Measurements from ENCODE around the gene SH3RF3. TPM values are rescaled to one million over a fixed set of nuclear protein-coding genes. Genes with fewer than 3 reads are reported as not detected.

The SH3RF3 gene
- total RNA-seq, 1 experiment from 2014 or later, result not detected

GRCh38 chr2:109421101-109421500 is 292.1 kb downstream of the SH3RF3 start:
- ChIA-PET RAD21 (ENCODE audit: low non-redundant PET in 1 of 2, low total read pairs in 2 of 2, uncharacterized antibody in 2 of 2, unreplicated experiment in 2 of 2) (no interaction called here), POLR2A (no interaction called here)
- no peak for ATAC-seq

GRCh38 chr2:109421642-109422041 is 292.6 kb downstream of the SH3RF3 start:
- ATAC-seq (no peak), DNase-seq (ENCODE audit: low read depth, low spot score) (no peak)
- no TSS peak for BruUV-seq (replicated peaks)
- ChIA-PET CTCF (no interaction called here), RAD21 (ENCODE audit: low non-redundant PET in 1 of 2, low total read pairs in 2 of 2, uncharacterized antibody in 2 of 2, unreplicated experiment in 2 of 2) (no interaction called here), POLR2A (no interaction called here)
- Histone ChIP-seq H3K27ac (ENCODE audit: low read depth, low read length) (no peak overlapping the region), H4K20me1 (ENCODE audit: insufficient read depth) (no peaks in the 10 kb centered on the region), H3K36me3 (ENCODE audit: control insufficient read depth in 1 of 2, insufficient read depth in 2 of 2, low read length in 2 of 2) (no peaks in the 10 kb centered on the region), H3K4me2 (ENCODE audit: low read length) (no peak overlapping the region), H3K9ac (ENCODE audit: low read length) (no peak overlapping the region), H3K27me3 (ENCODE audit: insufficient read depth, low read length) (peaks cover 7% of the 10 kb centered on the region; the same call in 1 of the 2 replicates), H3K9me2 (ENCODE audit: insufficient read depth) (no peaks in the 10 kb centered on the region), H3K9me3 (ENCODE audit: control insufficient read depth in 1 of 2, insufficient read depth in 1 of 2, low read depth in 1 of 2, low read length in 2 of 2) (no peaks in the 10 kb centered on the region), H3K4me3 (replicated peaks in 1 of 2; ENCODE audit: low read depth in 1 of 2, low read length in 2 of 2) (no peak overlapping the region), H3K79me2 (ENCODE audit: insufficient read depth, low read length) (no peaks in the 10 kb centered on the region), H2AFZ (ENCODE audit: low read depth, low read length, poor library complexity, severe bottlenecking) (no peak overlapping the region), H3K4me1 (ENCODE audit: control insufficient read depth in 1 of 2, insufficient read depth in 2 of 2, low read length in 2 of 2) (no peaks in the 10 kb centered on the region)
- intact Hi-C loops (cut with micrococcal nuclease), result no loop called here
- TF ChIP-seq FOSL1 (IDR thresholded peaks at IDR 0.05; ENCODE audit: low read depth) (no peak), SP1 (IDR thresholded peaks at IDR 0.05; ENCODE audit: low read depth) (no peak), CEBPB (IDR thresholded peaks at IDR 0.05; ENCODE audit: low read depth) (no peak)

More at GRCh38 chr2:109421101-109421500, 292.1 kb downstream of the SH3RF3 start:
- intact Hi-C loops (cut with micrococcal nuclease), result no loop called here
- H3K9me2 ChIP-seq (ENCODE audit: insufficient read depth), result no peaks in the 10 kb centered on the region
- H3K4me3 ChIP-seq (replicated peaks in 1 of 2; ENCODE audit: low read depth in 1 of 2, low read length in 2 of 2), result no peak overlapping the region
- H3K27ac ChIP-seq (ENCODE audit: low read depth, low read length), result no peak overlapping the region
- no peak for TF ChIP-seq ZFX (IDR thresholded peaks at IDR 0.05)
- DNase-seq (ENCODE audit: low read depth, low spot score), result no peak
- H3K79me2 ChIP-seq (ENCODE audit: insufficient read depth, low read length), result no peaks in the 10 kb centered on the region
- H3K4me1 ChIP-seq (ENCODE audit: control insufficient read depth in 1 of 2, insufficient read depth in 2 of 2, low read length in 2 of 2), result no peaks in the 10 kb centered on the region
- H3K36me3 ChIP-seq (ENCODE audit: control insufficient read depth in 1 of 2, insufficient read depth in 2 of 2, low read length in 2 of 2), result no peaks in the 10 kb centered on the region
- no peak overlapping the region for H3K4me2 ChIP-seq (ENCODE audit: low read length)
- no peak overlapping the region for H3K9ac ChIP-seq (ENCODE audit: low read length)
- BruUV-seq (replicated peaks), result no TSS peak
- H4K20me1 ChIP-seq (ENCODE audit: insufficient read depth), result no peaks in the 10 kb centered on the region
- H3K27me3 ChIP-seq (ENCODE audit: insufficient read depth, low read length), result peaks cover 7% of the 10 kb centered on the region; the same call in 1 of the 2 replicates
- no peak overlapping the region for H2AFZ ChIP-seq (ENCODE audit: low read depth, low read length, poor library complexity, severe bottlenecking)
- CTCF ChIA-PET, result no interaction called here
- H3K9me3 ChIP-seq (ENCODE audit: control insufficient read depth in 1 of 2, insufficient read depth in 1 of 2, low read depth in 1 of 2, low read length in 2 of 2), result no peaks in the 10 kb centered on the region

All from HCT116 (cell line).